Endothelial cell (in vitro differentiated cells): ENCODE measurements around the gene OTUD7B. TPM values are rescaled to one million over a fixed set of nuclear protein-coding genes. Genes with fewer than 3 reads are reported as not detected.

ENCODE experiments used
- DNase-seq: peaks from one replicate; pipeline ENCODE4 v3.0.0; 2021; ENCODE audit warnings: low spot score
- H3K27ac Mint-ChIP-seq: one replicate; pipeline ENCODE4 v1.8.0; 2021; ENCODE audit warnings: mixed read lengths, inconsistent platforms; ENCODE audit not compliant: unreplicated experiment
- H3K27me3 Mint-ChIP-seq: one replicate; pipeline ENCODE4 v1.8.0; 2021; ENCODE audit warnings: mild to moderate bottlenecking, moderate library complexity, mixed read lengths, inconsistent platforms; ENCODE audit not compliant: unreplicated experiment
- H3K36me3 Mint-ChIP-seq: one replicate; pipeline ENCODE4 v1.8.0; 2021; ENCODE audit warnings: mild to moderate bottlenecking, low read depth, mixed read lengths, inconsistent platforms; ENCODE audit not compliant: unreplicated experiment
- H3K4me1 Mint-ChIP-seq: one replicate; pipeline ENCODE4 v1.8.0; 2021; ENCODE audit warnings: mild to moderate bottlenecking, mixed read lengths, inconsistent platforms; ENCODE audit not compliant: unreplicated experiment
- H3K4me3 Mint-ChIP-seq: one replicate; pipeline ENCODE4 v1.8.0; 2021; ENCODE audit warnings: mild to moderate bottlenecking, mixed read lengths, inconsistent platforms; ENCODE audit not compliant: unreplicated experiment
- H3K9me3 Mint-ChIP-seq: one replicate; pipeline ENCODE4 v1.8.0; 2021; ENCODE audit warnings: mixed read lengths, inconsistent platforms; ENCODE audit not compliant: unreplicated experiment
- CTCF ChIP-seq: fragments of 200-600 bp; sonication (generic); IDR thresholded peaks from one replicate; pipeline ENCODE4 v1.5.0; 2021; ENCODE audit warnings: antibody characterized with exemption; ENCODE audit not compliant: unreplicated experiment
- total RNA-seq: library from RNA; stranded (reverse); fragmentation: NEBNext Ultra II Directional; extraction: Animal tissue kit (Norgen Biotek cat#: 25700); gene quantifications from one replicate; pipeline ENCODE4 v1.2.1, GENCODE V29; 2021; ENCODE audit not compliant: unreplicated experiment

The OTUD7B gene
- total RNA-seq, 1 donor from 2014 or later = 20.4 TPM

GRCh38 chr1:150051089-150051373, 40.5 kb upstream of the OTUD7B start:
- H3K36me3 Mint-ChIP-seq = no peaks in the 10 kb centered on the region
- no peaks in the 10 kb centered on the region for H3K9me3 Mint-ChIP-seq
- no peak for DNase-seq
- no peak for TF ChIP-seq CTCF
- H3K4me3 Mint-ChIP-seq = no peak overlapping the region
- H3K4me1 Mint-ChIP-seq = peaks cover 11% of the 10 kb centered on the region
- H3K27me3 Mint-ChIP-seq = no peaks in the 10 kb centered on the region
- H3K27ac Mint-ChIP-seq = no peak overlapping the region

- Mint-ChIP-seq H3K9me3 (no peaks in the 10 kb centered on the region), H3K36me3 (no peaks in the 10 kb centered on the region), H3K4me1 (peaks cover 11% of the 10 kb centered on the region), H3K27ac (no peak overlapping the region), H3K27me3 (no peaks in the 10 kb centered on the region), H3K4me3 (no peak overlapping the region)
- no peak for DNase-seq
- TF ChIP-seq CTCF = no peak
Measured at GRCh38 chr1:150049926-150050325, 39.4 kb upstream of the OTUD7B start.

GRCh38 chr1:150034336-150034735, 23.8 kb upstream of the OTUD7B start:
- peaks cover 2% of the 10 kb centered on the region for H3K27me3 Mint-ChIP-seq
- H3K9me3 Mint-ChIP-seq = no peaks in the 10 kb centered on the region
- DNase-seq = no peak
- H3K36me3 Mint-ChIP-seq = no peaks in the 10 kb centered on the region
- H3K4me3 Mint-ChIP-seq = no peak overlapping the region
- no peak for TF ChIP-seq CTCF
- no peaks in the 10 kb centered on the region for H3K4me1 Mint-ChIP-seq
- no peak overlapping the region for H3K27ac Mint-ChIP-seq

- Mint-ChIP-seq H3K27ac (no peak overlapping the region), H3K4me1 (peaks cover 3% of the 10 kb centered on the region), H3K9me3 (no peaks in the 10 kb centered on the region), H3K36me3 (no peaks in the 10 kb centered on the region), H3K27me3 (no peaks in the 10 kb centered on the region), H3K4me3 (no peak overlapping the region)
- TF ChIP-seq CTCF = no peak
- DNase-seq = no peak
Measured at GRCh38 chr1:150028322-150028721, 17.8 kb upstream of the OTUD7B start.

GRCh38 chr1:150024156-150024555, 13.6 kb upstream of the OTUD7B start:
- DNase-seq = no peak
- H3K9me3 Mint-ChIP-seq = no peaks in the 10 kb centered on the region
- no peaks in the 10 kb centered on the region for H3K27me3 Mint-ChIP-seq
- no peaks in the 10 kb centered on the region for H3K36me3 Mint-ChIP-seq
- H3K4me3 Mint-ChIP-seq = no peak overlapping the region
- TF ChIP-seq CTCF = no peak
- no peak overlapping the region for H3K27ac Mint-ChIP-seq
- peaks cover 3% of the 10 kb centered on the region for H3K4me1 Mint-ChIP-seq
